Transverse colon (tissue), 4 donors: ENCODE results near the gene FBXO3.

Source experiments
- CTCF ChIP-seq, 5 experiments: fragments of 200-600 bp in 3 of 5; fragments of 450-650 bp in 2 of 5; sonication (generic) in 3 of 5; IDR thresholded peaks; 1 replicate in 2 of 5; 2 replicates in 3 of 5; pipeline ENCODE4 v1.5.1; 2016 to 2017; ENCODE audit warnings: antibody characterized with exemption in 5 of 5, inconsistent platforms in 3 of 5, mild to moderate bottlenecking in 2 of 5, moderate library complexity in 1 of 5
- EP300 ChIP-seq: sonication (generic); formaldehyde crosslinking; IDR thresholded peaks from one replicate; pipeline ENCODE4 v1.6.1; 2017; ENCODE audit warnings: antibody characterized with exemption, low read depth
- POLR2A ChIP-seq: fragments of 450-650 bp; IDR thresholded peaks from one replicate; pipeline ENCODE4 v1.6.1; 2016; ENCODE audit warnings: antibody characterized with exemption, mild to moderate bottlenecking, moderate library complexity
- POLR2AphosphoS5 ChIP-seq, 3 donors: sonication (generic); formaldehyde crosslinking; IDR thresholded peaks; one replicate each; pipeline ENCODE4 v1.6.1; 2016; ENCODE audit warnings: antibody characterized with exemption in 3 of 3

GRCh38 chr11:33697997-33698396 lies 76.3 kb downstream of the FBXO3 start:
- TF ChIP-seq EP300 = no peak
- TF ChIP-seq CTCF (IDR thresholded peaks at IDR 0.05) = no peak
- no peak for TF ChIP-seq POLR2AphosphoS5 (IDR thresholded peaks at IDR 0.05)
- no peak for TF ChIP-seq POLR2A
